Measurements from ENCODE around the gene MYH6. TPM values are rescaled to one million over a fixed set of nuclear protein-coding genes. Genes with fewer than 3 reads are reported as not detected.

Gene MYH6
- total RNA-seq, 2 donors from 2014 or later: 0.28 TPM; not detected in 1

DNA sequence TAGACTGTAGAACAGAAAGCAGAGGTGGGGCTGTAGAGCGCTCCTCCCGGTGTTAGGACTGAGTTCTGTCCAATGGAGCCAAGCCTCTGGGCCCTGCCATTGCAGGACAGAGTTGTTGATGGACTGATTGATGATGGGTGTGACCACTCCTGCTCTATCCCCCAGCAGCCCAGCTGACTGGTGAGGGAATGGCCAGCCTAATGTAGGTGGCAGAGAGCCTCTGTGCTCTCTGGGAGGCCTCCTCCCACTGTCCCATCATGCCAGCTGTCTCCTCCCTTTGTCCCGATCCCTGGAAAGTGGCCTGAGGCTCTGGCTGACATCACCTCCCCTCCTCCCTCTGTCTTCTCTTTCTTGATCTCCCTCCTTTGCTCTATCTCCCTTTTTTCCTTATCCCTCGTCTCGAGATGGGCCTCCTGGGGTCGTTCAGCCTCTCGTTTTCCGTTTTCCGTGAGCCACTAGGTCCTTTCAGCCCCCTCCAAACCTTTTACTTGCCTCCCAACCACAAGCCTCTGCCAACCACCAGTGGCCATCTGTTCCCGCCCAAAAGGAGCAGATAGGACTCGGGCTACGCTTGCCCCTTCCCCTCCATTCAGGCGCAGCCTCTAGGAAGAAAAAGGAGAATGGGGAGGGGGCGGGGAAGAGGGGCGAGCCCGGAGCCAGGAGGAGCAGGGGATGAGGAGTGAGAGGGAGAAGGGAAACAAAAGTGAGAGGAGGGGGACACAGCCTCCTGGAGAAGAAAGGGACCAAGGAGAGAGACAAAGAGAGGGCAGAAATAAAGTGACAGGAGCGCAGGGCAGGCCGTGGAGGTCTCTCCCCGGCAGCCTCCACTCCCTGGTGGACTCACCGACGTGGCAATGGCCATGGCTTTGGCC, 43.7 kb downstream of the MYH6 start:
- Mint-ChIP-seq H3K9me3 (no peaks in the 10 kb centered on the region), H3K4me1 (ENCODE audit: low read depth in 2 of 2) (no peaks in the 10 kb centered on the region), H3K4me3 (no peak overlapping the region), H3K36me3 (no peaks in the 10 kb centered on the region), H3K27me3 (peaks cover 44 to 49% of the 10 kb centered on the region in 2 donors), H3K27ac (no peak overlapping the region)
- DNase-seq (ENCODE audit: low spot score) (no peak), ATAC-seq (no peak)

DNA sequence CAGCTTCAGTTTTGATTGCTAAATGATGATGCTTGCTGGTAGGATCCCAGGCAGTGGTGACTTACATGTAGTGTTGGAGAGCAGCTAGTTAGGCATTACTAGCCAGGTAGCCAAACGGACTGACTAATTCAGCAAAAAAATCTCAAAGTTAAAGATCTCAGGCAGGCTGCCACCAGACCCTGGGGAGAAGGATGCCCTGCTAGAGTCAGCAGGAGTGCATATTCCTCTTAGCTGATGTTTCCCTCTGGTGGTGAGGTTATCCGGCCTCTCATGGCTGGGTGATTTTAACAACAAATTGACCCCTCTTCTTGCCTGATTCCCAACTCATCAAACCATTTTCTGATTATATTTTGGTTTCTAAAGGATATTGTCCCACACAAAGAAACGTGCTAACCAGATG, 45.9 kb downstream of the MYH6 start:
- no peaks in the 10 kb centered on the region for H3K4me1 Mint-ChIP-seq (ENCODE audit: low read depth in 2 of 2)
- H3K4me3 Mint-ChIP-seq: no peak overlapping the region
- peaks cover 28 to 30% of the 10 kb centered on the region in 2 donors for H3K27me3 Mint-ChIP-seq
- no peaks in the 10 kb centered on the region for H3K36me3 Mint-ChIP-seq
- no peak overlapping the region for H3K27ac Mint-ChIP-seq
- ATAC-seq: no peak
- peak; percentile 32 for DNase-seq (ENCODE audit: low spot score)
- H3K9me3 Mint-ChIP-seq: no peaks in the 10 kb centered on the region

DNA sequence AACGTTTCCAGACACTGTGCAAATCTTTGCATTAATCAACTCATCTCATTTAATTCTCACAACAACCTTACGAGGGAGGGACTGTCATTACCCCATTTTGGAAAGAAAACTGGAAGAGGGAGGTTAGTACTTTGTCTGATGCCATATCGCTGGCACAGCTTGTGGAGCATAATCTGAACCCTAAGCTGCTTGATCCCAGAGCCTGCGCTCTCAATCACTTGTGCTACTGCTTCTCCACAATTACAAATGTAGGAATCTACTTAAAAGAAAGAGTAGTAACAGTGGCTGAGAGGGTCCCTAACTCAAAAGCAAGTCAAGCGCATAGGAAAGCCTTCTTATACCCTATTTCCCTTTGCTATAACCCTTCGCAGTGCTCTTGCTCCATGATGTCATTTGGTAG, 46.3 kb downstream of the MYH6 start:
- DNase-seq (ENCODE audit: low spot score) (no peak), ATAC-seq (no peak)
- no peak overlapping the region for H3K4me3 Mint-ChIP-seq
- H3K9me3 Mint-ChIP-seq: no peaks in the 10 kb centered on the region
- H3K27me3 Mint-ChIP-seq: peaks cover 24 to 26% of the 10 kb centered on the region in 2 donors
- no peaks in the 10 kb centered on the region for H3K4me1 Mint-ChIP-seq (ENCODE audit: low read depth in 2 of 2)
- H3K36me3 Mint-ChIP-seq: no peaks in the 10 kb centered on the region
- H3K27ac Mint-ChIP-seq: no peak overlapping the region

DNA sequence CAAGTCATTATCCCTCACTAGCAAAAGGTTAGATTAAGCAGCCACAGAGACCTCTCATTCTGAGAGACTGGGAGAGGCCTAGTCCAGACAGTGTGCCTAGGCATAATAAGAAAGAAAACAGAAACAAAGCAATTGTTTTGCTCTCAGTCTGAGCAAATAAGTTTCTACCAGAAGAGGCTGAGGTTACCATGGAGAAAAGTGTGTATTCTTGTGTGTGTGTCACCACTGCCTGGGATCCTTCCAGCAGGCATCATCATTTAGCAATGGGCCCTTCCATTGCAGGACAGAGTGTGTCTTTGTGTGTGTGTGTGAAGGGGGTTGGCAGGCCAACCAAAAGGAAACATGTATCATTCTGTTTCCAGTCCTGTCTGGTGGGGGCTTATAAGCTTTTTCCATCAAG, 46.8 kb downstream of the MYH6 start:
- no peaks in the 10 kb centered on the region for H3K36me3 Mint-ChIP-seq
- no peaks in the 10 kb centered on the region for H3K9me3 Mint-ChIP-seq
- no peak overlapping the region for H3K27ac Mint-ChIP-seq
- H3K4me3 Mint-ChIP-seq: no peak overlapping the region
- ATAC-seq (no peak), DNase-seq (ENCODE audit: low spot score) (peak; percentile 22)
- H3K27me3 Mint-ChIP-seq: peaks cover 22 to 23% of the 10 kb centered on the region in 2 donors
- H3K4me1 Mint-ChIP-seq (ENCODE audit: low read depth in 2 of 2): no peaks in the 10 kb centered on the region

DNA sequence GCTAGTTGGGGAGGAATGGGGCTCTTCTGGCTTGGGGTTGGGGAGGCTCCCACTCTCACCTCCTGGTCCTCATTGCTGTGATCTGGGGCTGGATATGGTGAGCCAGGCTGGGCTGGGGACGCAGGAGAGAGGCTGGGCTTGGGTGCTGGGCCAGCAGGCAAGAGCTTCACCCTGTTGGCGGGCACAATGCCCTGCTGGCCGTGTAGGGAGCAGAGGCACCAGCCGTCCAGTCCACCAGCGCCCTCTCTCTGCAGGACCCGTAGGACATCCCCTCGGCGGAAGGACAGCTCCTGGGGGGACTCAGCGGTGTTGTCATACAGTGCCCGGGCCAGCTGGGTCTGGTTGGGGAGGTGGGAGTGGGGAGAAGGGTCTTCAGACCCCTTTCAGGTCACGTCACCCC, 47.6 kb downstream of the MYH6 start:
- ATAC-seq: no peak
- no peaks in the 10 kb centered on the region for H3K36me3 Mint-ChIP-seq
- H3K27me3 Mint-ChIP-seq: peaks cover 26 to 30% of the 10 kb centered on the region in 2 donors
- peak; percentile 52 for DNase-seq (ENCODE audit: low spot score)
- no peaks in the 10 kb centered on the region for H3K9me3 Mint-ChIP-seq
- H3K4me1 Mint-ChIP-seq (ENCODE audit: low read depth in 2 of 2): no peaks in the 10 kb centered on the region
- no peak overlapping the region for H3K27ac Mint-ChIP-seq
- H3K4me3 Mint-ChIP-seq: no peak overlapping the region

DNA sequence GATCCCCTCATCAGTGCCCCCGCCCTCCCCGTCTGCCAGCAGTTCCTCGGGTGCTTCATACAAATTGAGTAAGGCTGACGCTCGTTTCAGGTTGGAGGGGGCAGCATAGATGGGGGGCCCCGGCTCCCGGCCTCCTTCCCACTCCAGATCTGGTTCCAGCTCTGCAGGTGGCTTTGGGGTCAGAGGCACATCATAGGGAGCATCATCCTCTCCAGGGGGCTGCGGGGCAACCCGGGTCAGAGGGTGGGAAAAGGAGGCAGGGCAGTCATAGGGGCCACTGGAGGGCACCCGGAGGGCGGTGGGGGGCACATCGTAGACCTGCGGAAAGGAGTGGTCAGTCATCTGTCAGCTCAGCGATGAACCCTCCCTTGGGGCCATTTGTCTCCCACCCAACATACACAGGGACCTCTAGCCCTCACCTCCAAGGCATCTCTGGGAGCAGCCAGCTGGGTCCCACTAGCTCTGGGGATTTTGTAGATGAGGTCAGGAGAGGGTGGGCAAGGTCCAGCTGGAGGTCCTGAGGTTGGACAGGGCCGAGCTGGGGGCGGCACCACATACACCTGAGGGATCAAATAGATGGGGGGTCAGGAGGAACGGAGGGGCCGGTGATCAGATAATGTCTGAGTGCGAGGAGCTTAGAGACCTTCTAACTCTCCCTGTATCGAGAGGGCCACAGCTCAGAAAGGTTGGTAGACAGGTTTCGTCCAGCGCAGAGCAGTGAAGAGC, 48.2 kb downstream of the MYH6 start:
- ATAC-seq (no peak), DNase-seq (ENCODE audit: low spot score) (peak; percentile 58)
- Mint-ChIP-seq H3K27me3 (peaks cover 28 to 35% of the 10 kb centered on the region in 2 donors), H3K36me3 (no peaks in the 10 kb centered on the region), H3K27ac (no peak overlapping the region), H3K4me3 (no peak overlapping the region), H3K4me1 (ENCODE audit: low read depth in 2 of 2) (no peaks in the 10 kb centered on the region), H3K9me3 (no peaks in the 10 kb centered on the region)

DNA sequence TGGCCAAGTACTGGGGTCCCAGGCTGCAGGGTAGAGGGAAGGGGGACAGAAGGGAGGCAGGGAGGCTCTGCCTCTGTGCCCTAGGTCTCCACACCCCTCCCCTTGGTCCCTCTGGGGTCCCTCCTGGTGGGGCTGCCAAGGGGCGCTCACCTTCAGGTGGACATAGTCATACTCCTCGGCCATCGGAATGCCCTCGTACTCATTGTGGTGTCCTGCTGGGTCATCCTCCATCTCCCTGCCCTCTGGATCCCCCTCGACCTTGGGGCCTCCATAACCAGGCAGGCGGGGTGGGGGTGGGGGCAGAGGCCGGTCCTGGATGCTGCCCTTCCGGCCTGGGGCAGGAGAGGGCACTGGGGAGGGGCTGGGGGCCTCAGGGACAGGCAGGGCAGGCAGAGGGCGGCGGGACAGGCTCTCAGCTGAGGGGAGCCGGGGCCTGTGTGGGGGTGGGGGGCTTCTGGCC, 48.9 kb downstream of the MYH6 start:
- H3K36me3 Mint-ChIP-seq: no peaks in the 10 kb centered on the region
- H3K9me3 Mint-ChIP-seq: no peaks in the 10 kb centered on the region
- peak; percentile 47 for DNase-seq (ENCODE audit: low spot score)
- H3K27ac Mint-ChIP-seq: no peak overlapping the region
- no peaks in the 10 kb centered on the region for H3K4me1 Mint-ChIP-seq (ENCODE audit: low read depth in 2 of 2)
- H3K4me3 Mint-ChIP-seq: no peak overlapping the region
- ATAC-seq: peak in 1 of 2 donors; percentile 15
- H3K27me3 Mint-ChIP-seq: peaks cover 25 to 35% of the 10 kb centered on the region in 2 donors

DNA sequence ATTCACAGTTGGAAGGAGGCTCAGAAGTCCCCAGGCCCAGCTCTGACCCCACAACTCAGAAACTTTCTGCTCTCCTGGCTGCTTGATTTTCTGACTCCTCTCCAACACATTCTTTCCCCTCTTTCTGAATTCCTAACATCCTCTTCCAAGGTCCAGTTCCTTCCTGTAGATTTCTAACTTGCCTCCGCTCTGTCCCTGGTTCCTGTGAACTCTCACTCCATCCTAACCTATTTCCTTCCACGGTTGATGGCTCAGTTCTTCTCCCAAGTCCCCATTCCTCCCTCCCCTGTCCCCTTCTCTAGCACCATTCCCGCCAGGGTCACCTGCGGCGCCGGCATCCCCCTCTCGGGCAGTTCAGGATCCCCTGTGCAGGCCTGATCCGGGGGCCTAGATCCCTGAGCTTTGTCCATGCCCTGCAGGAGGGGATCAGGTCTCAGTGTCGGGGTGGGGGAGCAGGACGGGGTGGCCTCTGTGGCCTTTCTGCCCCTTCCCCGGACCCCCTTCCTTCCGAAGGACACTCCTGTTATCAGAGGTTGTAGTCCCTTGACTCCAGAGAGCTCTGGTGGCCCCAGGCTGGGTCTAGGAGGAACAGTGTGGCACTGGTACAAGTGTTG, 49.4 kb downstream of the MYH6 start:
- Mint-ChIP-seq H3K4me1 (ENCODE audit: low read depth in 2 of 2) (no peaks in the 10 kb centered on the region), H3K27ac (no peak overlapping the region), H3K4me3 (no peak overlapping the region), H3K9me3 (no peaks in the 10 kb centered on the region), H3K36me3 (no peaks in the 10 kb centered on the region), H3K27me3 (peaks cover 28 to 38% of the 10 kb centered on the region in 2 donors)
- peak; percentile 31 for DNase-seq (ENCODE audit: low spot score)
- ATAC-seq: no peak

DNA sequence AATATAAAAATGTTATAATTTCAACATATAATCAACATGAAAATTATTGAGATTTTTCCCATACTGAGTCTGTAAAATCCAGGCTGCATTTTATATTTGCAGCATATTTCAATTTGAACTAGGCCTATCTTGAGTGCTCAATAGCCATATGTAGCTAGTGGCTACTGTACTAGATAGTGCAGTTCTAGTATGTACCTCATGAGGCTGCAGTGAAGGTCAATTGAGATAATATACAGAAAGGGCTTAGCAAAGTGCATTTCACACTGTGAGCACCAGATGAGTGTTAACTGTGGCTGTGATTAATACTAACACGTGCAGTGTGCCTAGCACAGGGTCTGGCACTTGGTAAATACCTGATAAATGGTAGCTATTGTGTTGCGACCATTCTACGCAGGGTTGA, 50.0 kb downstream of the MYH6 start:
- Mint-ChIP-seq H3K36me3 (peaks cover 3% of the 10 kb centered on the region), H3K9me3 (no peaks in the 10 kb centered on the region), H3K27ac (no peak overlapping the region), H3K4me1 (ENCODE audit: low read depth in 2 of 2) (peaks cover 3 to 4% of the 10 kb centered on the region in 2 donors), H3K4me3 (no peak overlapping the region), H3K27me3 (peaks cover 33 to 45% of the 10 kb centered on the region in 2 donors)
- ATAC-seq (no peak), DNase-seq (ENCODE audit: low spot score) (no peak)

DNA sequence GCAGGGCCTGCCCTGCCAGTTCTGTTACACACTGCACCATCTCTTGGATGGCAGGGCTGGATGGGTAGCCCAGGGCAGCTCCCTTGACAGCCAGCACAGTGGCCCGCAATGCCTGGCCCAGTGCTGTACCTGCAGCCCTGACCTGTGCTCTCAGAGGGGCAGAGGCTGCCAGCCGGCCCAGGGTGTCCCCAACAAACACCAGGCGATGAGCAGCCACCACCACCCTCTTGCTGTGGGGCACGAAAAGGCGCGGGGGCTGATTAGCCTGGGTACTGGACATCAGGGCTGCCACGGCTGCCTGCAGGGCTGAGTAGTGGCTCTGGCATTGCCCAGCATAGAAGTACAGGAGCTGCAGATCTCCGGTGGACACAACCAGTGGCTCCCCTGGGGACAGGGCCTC, 50.8 kb downstream of the MYH6 start:
- Mint-ChIP-seq H3K27me3 (peaks cover 36 to 49% of the 10 kb centered on the region in 2 donors), H3K9me3 (no peaks in the 10 kb centered on the region), H3K4me1 (ENCODE audit: low read depth in 2 of 2) (peaks cover 6 to 7% of the 10 kb centered on the region in 2 donors), H3K36me3 (peaks cover 5% of the 10 kb centered on the region), H3K27ac (no peak overlapping the region), H3K4me3 (no peak overlapping the region)
- DNase-seq (ENCODE audit: low spot score) (peak; percentile 42), ATAC-seq (no peak)

DNA sequence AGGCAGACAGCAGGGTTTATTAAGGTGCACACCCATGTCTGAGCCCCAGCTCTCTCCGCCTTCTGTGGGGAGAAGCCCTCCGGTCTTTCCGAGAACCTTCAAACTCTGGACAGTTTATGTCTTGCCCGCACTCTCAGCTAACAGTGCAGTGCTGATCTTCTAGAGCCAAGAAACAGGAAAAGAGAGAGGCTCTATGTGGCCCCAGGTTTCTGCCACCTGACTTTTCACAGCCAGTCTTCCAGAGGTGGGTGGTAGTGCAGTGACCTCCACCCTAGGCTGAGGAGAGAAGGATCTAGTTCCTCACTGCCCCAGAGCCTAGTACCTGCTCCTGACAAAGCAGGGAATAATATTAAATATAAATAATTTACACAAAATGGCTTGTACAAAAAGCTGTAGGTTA, 51.4 kb downstream of the MYH6 start:
- peaks cover 6 to 7% of the 10 kb centered on the region in 2 donors for H3K4me1 Mint-ChIP-seq (ENCODE audit: low read depth in 2 of 2)
- DNase-seq (ENCODE audit: low spot score) (no peak), ATAC-seq (no peak)

DNA sequence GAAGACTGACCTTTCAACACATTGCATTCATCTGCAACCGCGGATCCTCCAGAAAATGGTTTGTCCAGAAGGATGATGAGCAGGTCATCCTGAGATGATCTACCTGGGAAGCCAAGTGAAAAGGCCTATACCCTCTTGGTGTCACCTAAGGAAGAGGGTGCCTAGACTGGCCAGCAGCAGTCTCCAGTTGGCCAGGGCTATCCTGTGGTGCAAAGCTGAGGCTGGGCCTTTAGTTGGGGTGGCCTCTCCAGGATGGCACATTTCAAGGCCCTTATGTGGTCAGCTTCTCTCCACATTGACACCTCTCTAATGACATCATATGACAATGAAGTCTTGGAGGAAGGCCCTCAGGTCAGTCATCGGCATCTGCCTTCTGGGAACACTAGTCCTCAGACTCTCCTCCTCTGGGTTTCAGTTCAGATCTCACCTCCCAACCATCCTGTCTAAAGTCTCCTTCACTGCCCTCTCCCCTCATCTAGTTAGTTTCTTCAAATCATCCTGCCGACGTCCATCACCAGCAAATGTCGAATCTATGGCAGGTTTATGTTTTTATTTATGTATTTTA, 52.1 kb downstream of the MYH6 start:
- Mint-ChIP-seq H3K4me3 (no peak overlapping the region), H3K27me3 (peaks cover 31 to 48% of the 10 kb centered on the region in 2 donors), H3K9me3 (no peaks in the 10 kb centered on the region), H3K36me3 (peaks cover 10% of the 10 kb centered on the region), H3K27ac (no peak overlapping the region), H3K4me1 (ENCODE audit: low read depth in 2 of 2) (peaks cover 9 to 12% of the 10 kb centered on the region in 2 donors)
- no peak for ATAC-seq
- DNase-seq (ENCODE audit: low spot score): peak; percentile 5

More for the DNA sequence above, 51.4 kb downstream of the MYH6 start:
- Mint-ChIP-seq H3K36me3 (peaks cover 5% of the 10 kb centered on the region), H3K27ac (no peak overlapping the region), H3K9me3 (no peaks in the 10 kb centered on the region), H3K4me3 (no peak overlapping the region), H3K27me3 (peaks cover 33 to 49% of the 10 kb centered on the region in 2 donors)

DNA sequence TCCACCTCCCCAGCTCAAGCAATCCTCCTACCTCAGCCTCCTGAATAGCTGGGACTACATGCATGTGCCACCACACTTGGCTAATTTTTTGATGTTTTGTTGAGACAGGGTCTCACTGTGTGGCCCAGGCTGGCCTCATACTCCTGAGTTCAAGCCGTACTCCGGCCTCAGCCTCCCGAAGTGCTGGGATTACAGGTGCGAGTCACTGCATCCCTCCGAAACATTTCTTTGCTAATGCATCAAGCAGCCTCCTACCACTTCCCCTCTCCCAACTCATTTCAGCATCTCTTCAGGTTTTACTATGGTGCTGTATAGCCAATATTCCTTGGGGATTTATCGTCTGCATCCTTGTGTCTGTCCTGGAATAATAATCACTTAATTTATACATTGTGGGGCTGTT, 53.1 kb downstream of the MYH6 start:
- peaks cover 39 to 55% of the 10 kb centered on the region in 2 donors for H3K27me3 Mint-ChIP-seq
- H3K9me3 Mint-ChIP-seq: no peaks in the 10 kb centered on the region
- no peak overlapping the region for H3K4me3 Mint-ChIP-seq
- no peak for ATAC-seq
- H3K27ac Mint-ChIP-seq: no peak overlapping the region
- H3K36me3 Mint-ChIP-seq: peaks cover 15% of the 10 kb centered on the region
- no peak for DNase-seq (ENCODE audit: low spot score)
- H3K4me1 Mint-ChIP-seq (ENCODE audit: low read depth in 2 of 2): peaks cover 9 to 13% of the 10 kb centered on the region in 2 donors

All from natural killer cell treated with Interleukin-12 subunit alpha and Interleukin-12 subunit beta and Interleukin-15 and Interleukin-18, amount 100 ng/mL, for 72 hours (primary cell).